HEK293 (cell line): ENCODE results near the gene TDP2.

Experiments
- CTCF ChIA-PET: fragments of 350-600 bp; formaldehyde crosslinking; extraction: SDS; loops from one replicate; lab custom pipeline; 2021; ENCODE audit warnings: antibody characterized with exemption; lab: Yijun Ruan, JAX
- POLR2A ChIA-PET: fragments of 300-600 bp; formaldehyde crosslinking; extraction: SDS; loops from one replicate; lab custom pipeline; 2020; ENCODE audit warnings: antibody characterized with exemption, inconsistent platforms; lab: Yijun Ruan, JAX
- H3K27ac ChIP-seq: fragments of 200-500 bp; sonication (Bioruptor generic); 2 replicates; pipeline ENCODE4 v1.5.1; 2014; ENCODE audit warnings: low read depth, low read length, control low read depth, inconsistent platforms; ENCODE audit errors: extremely low read depth
- H3K36me3 ChIP-seq, 2 experiments: fragments of 200-500 bp in 1 of 2; sonication (Bioruptor generic) in 1 of 2; 1 replicate in 1 of 2; 2 replicates in 1 of 2; pipeline ENCODE4 v1.5.1; 2014 to 2017; ENCODE audit warnings: inconsistent platforms in 2 of 2, low read length in 2 of 2; ENCODE audit not compliant: control insufficient read depth in 2 of 2, insufficient read depth in 1 of 2
- H3K4me1 ChIP-seq: fragments of 200-500 bp; sonication (Bioruptor generic); 2 replicates; pipeline ENCODE4 v1.5.1; 2014; ENCODE audit warnings: mild to moderate bottlenecking, low read length, inconsistent platforms; ENCODE audit not compliant: control insufficient read depth, insufficient read depth
- H3K4me3 ChIP-seq: 2 replicates; pipeline ENCODE4 v1.5.1; 2011; ENCODE audit warnings: low read depth, mild to moderate bottlenecking, control low read depth, low read length, moderate library complexity
- H3K9me3 ChIP-seq: fragments of 200-500 bp; sonication (Bioruptor generic); 2 replicates; pipeline ENCODE4 v1.5.1; 2014; ENCODE audit warnings: low read depth, low read length, inconsistent platforms; ENCODE audit not compliant: control insufficient read depth, insufficient read depth
- BCL6B ChIP-seq: fragments of 450-650 bp; formaldehyde crosslinking; IDR thresholded peaks from 2 replicates; pipeline ENCODE4 v1.5.1; 2017; ENCODE audit warnings: missing biosample characterization, missing genetic modification characterization
- KLF8 ChIP-seq: fragments of 450-650 bp; formaldehyde crosslinking; IDR thresholded peaks from 2 replicates; pipeline ENCODE4 v1.5.1; 2016; ENCODE audit warnings: missing biosample characterization, missing genetic modification characterization
- SP3 ChIP-seq: fragments of 450-650 bp; formaldehyde crosslinking; IDR thresholded peaks from 2 replicates; pipeline ENCODE4 v1.5.1; 2016; ENCODE audit warnings: missing biosample characterization, missing genetic modification characterization
- SP7 ChIP-seq: fragments of 450-650 bp; formaldehyde crosslinking; IDR thresholded peaks from 2 replicates; pipeline ENCODE4 v1.5.1; 2016; ENCODE audit warnings: missing biosample characterization, missing genetic modification characterization
- ZNF121 ChIP-seq: fragments of 450-650 bp; formaldehyde crosslinking; IDR thresholded peaks from 2 replicates; pipeline ENCODE4 v1.5.1; 2016; ENCODE audit warnings: missing biosample characterization, missing genetic modification characterization
- ZNF202 ChIP-seq: fragments of 450-650 bp; formaldehyde crosslinking; IDR thresholded peaks from 2 replicates; pipeline ENCODE4 v1.5.1; 2016; ENCODE audit warnings: missing biosample characterization, missing genetic modification characterization, borderline replicate concordance
- ZNF335 ChIP-seq: fragments of 450-650 bp; formaldehyde crosslinking; conservative IDR thresholded peaks from 2 replicates; pipeline ENCODE4 v1.5.1; 2016; ENCODE audit warnings: missing biosample characterization, missing genetic modification characterization
- ZNF394 ChIP-seq: fragments of 450-650 bp; formaldehyde crosslinking; IDR thresholded peaks from 2 replicates; pipeline ENCODE4 v1.5.1; 2016; ENCODE audit warnings: missing biosample characterization, missing genetic modification characterization, mild to moderate bottlenecking, moderate library complexity, borderline replicate concordance
- ZNF433 ChIP-seq: fragments of 450-650 bp; formaldehyde crosslinking; IDR thresholded peaks from 2 replicates; pipeline ENCODE4 v1.5.1; 2016; ENCODE audit warnings: missing biosample characterization, missing genetic modification characterization, low read depth
- ZNF449 ChIP-seq: fragments of 450-650 bp; formaldehyde crosslinking; IDR thresholded peaks from 2 replicates; pipeline ENCODE4 v1.5.1; 2017; ENCODE audit warnings: missing biosample characterization, mild to moderate bottlenecking, missing genetic modification characterization, moderate library complexity
- ZNF529 ChIP-seq: fragments of 450-650 bp; formaldehyde crosslinking; IDR thresholded peaks from 2 replicates; pipeline ENCODE4 v1.5.1; 2017; ENCODE audit warnings: missing genetic modification characterization, missing biosample characterization; ENCODE audit not compliant: insufficient replicate concordance
- ZNF658 ChIP-seq: fragments of 450-650 bp; formaldehyde crosslinking; IDR thresholded peaks from 2 replicates; pipeline ENCODE4; 2016; ENCODE audit warnings: missing biosample characterization, missing genetic modification characterization
- ZNF664 ChIP-seq: fragments of 450-650 bp; formaldehyde crosslinking; IDR thresholded peaks from 2 replicates; pipeline ENCODE4 v1.5.1; 2016; ENCODE audit warnings: missing biosample characterization, missing genetic modification characterization
- ZNF768 ChIP-seq: fragments of 450-650 bp; formaldehyde crosslinking; IDR thresholded peaks from 2 replicates; pipeline ENCODE4 v1.5.1; 2018; ENCODE audit warnings: missing biosample characterization, mild to moderate bottlenecking, missing genetic modification characterization
- ZSCAN23 ChIP-seq: fragments of 450-650 bp; formaldehyde crosslinking; IDR thresholded peaks from 2 replicates; pipeline ENCODE4 v1.5.1; 2016; ENCODE audit warnings: missing biosample characterization, missing genetic modification characterization
- TF ChIP-seq, protein P1 (sequence below): fragments of 450-650 bp; formaldehyde crosslinking; IDR thresholded peaks from 2 replicates; pipeline ENCODE4 v1.5.1; 2016; ENCODE audit warnings: missing biosample characterization, missing genetic modification characterization

The TDP2 gene

GRCh38 chr6:24649691-24650090 lies 17.0 kb downstream of the TDP2 start (continued):
- no peak for TF ChIP-seq ZNF335 (tag by site-specific recombination)
- TF ChIP-seq, protein P1, sequence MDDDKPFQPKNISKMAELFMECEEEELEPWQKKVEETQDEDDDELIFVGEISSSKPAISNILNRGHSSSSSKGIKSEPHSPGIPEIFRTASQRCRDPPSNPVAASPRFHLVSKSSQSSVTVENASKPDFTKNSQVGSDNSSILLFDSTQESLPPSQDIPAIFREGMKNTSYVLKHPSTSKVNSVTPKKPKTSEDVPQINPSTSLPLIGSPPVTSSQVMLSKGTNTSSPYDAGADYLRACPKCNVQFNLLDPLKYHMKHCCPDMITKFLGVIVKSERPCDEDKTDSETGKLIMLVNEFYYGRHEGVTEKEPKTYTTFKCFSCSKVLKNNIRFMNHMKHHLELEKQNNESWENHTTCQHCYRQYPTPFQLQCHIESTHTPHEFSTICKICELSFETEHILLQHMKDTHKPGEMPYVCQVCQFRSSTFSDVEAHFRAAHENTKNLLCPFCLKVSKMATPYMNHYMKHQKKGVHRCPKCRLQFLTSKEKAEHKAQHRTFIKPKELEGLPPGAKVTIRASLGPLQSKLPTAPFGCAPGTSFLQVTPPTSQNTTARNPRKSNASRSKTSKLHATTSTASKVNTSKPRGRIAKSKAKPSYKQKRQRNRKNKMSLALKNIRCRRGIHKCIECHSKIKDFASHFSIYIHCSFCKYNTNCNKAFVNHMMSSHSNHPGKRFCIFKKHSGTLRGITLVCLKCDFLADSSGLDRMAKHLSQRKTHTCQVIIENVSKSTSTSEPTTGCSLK: no peak
- no peak for TF ChIP-seq ZNF433 (tag by site-specific recombination)
- no peak for TF ChIP-seq KLF8 (tag by site-specific recombination)
- no peak for TF ChIP-seq BCL6B (tag by site-specific recombination)

DNA sequence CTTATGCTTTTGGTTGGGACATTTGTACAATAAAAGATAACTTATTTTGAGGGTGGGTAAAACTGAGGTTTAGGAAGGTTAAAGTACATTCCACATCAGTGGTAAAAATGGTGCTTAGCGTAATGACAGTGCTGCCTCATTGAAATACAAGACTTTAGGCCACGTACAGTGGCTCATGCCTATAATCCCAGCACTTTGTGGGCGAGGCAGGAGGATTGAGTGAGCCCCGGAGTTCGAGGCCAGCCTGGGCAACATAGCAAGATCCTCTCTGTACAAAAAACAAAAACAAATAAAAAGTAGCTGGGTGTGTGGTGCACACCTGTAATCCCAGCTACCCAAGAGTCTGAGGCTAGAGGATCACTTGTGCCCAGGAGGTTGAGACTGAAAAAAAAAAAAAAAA lies 18.4 kb downstream of the TDP2 start:
- no peaks in the 10 kb centered on the region for H3K4me1 ChIP-seq
- ChIA-PET POLR2A (interaction anchor here (1.2 kb wide), 1 partner anchor 131 kb away, joined by 3 read pairs; no protein-coding TSS in a partner anchor), CTCF (interaction anchor here (1.3 to 2.8 kb wide), 2 partner anchors 63 to 67 kb away, joined by 7 to 10 read pairs; no protein-coding TSS in a partner anchor)
- no peaks in the 10 kb centered on the region for H3K9me3 ChIP-seq
- no peak overlapping the region for H3K4me3 ChIP-seq
- peaks cover 30 to 31% of the 10 kb centered on the region in 2 experiments for H3K36me3 ChIP-seq
- no peak overlapping the region for H3K27ac ChIP-seq
- TF ChIP-seq SP3 (tag by site-specific recombination) (no peak), ZNF121 (tag by site-specific recombination) (0 out of 2 replicates have a peak, but pooled peaks have one; percentile 46)

- CTCF ChIA-PET: interaction anchor here (1.1 to 2.8 kb wide), 4 partner anchors 49 to 67 kb away, joined by 3 to 7 read pairs (median 5); no protein-coding TSS in a partner anchor
- Histone ChIP-seq H3K27ac (no peak overlapping the region), H3K4me3 (no peak overlapping the region)
Observed at GRCh38 chr6:24646771-24647170, 19.9 kb downstream of the TDP2 start.

GRCh38 chr6:24644377-24644776 lies 22.3 kb downstream of the TDP2 start:
- POLR2A ChIA-PET: interaction anchor here (1.3 kb wide), 1 partner anchor 22 kb away, joined by 3 read pairs; no protein-coding TSS in a partner anchor
- Histone ChIP-seq H3K36me3 (peaks cover 0 to 4% of the 10 kb centered on the region in 2 experiments; a peak in 1 of 3 replicates), H3K27ac (no peak overlapping the region), H3K4me3 (no peak overlapping the region), H3K9me3 (no peaks in the 10 kb centered on the region), H3K4me1 (no peaks in the 10 kb centered on the region)
- TF ChIP-seq SP7 (no peak), ZNF664 (tag by site-specific recombination) (peak; percentile 93)
- CTCF ChIA-PET: interaction anchor here (0.6 to 1.1 kb wide), 2 partner anchors 43 to 106 kb away, joined by 3 to 5 read pairs; no protein-coding TSS in a partner anchor

More at GRCh38 chr6:24646771-24647170, 19.9 kb downstream of the TDP2 start:
- H3K9me3 ChIP-seq: no peaks in the 10 kb centered on the region
- POLR2A ChIA-PET: interaction anchor here (2.7 kb wide), 1 partner anchor 19 kb away, joined by 15 read pairs; the partner anchor contains the start of genes ACOT13 and TDP2
- no peaks in the 10 kb centered on the region for H3K4me1 ChIP-seq
- H3K36me3 ChIP-seq: peaks cover 16 to 18% of the 10 kb centered on the region in 2 experiments
- TF ChIP-seq ZNF394 (tag by site-specific recombination): no peak
- TF ChIP-seq ZNF529 (tag by site-specific recombination): no peak
- TF ChIP-seq ZNF449 (tag by site-specific recombination): no peak
- no peak for TF ChIP-seq ZNF768 (tag by site-specific recombination)
- no peak for TF ChIP-seq ZNF202
- TF ChIP-seq ZSCAN23: no peak
- no peak for TF ChIP-seq ZNF658 (tag by site-specific recombination)
